NCI-H82 (cell line): ENCODE measurements around the gene LRRC14B.

ENCODE experiments used
- DNase-seq: peaks from one replicate; lab custom pipeline; 2025; lab: John Stamatoyannopoulos, UW

LRRC14B gene

GRCh38 chr5:191036-191948, at the start of gene LRRC14B:
Gene LRRC14B (plus strand): TSS chr5:191495. CDS start chr5:191539, 44 bp downstream.
- no peak for DNase-seq

GRCh38 chr5:141761-142160, 49.5 kb upstream of the LRRC14B start:
- DNase-seq: no peak

GRCh38 chr5:142246-142810, 49.0 kb upstream of the LRRC14B start:
- no peak for DNase-seq

GRCh38 chr5:143041-143440, 48.3 kb upstream of the LRRC14B start:
- no peak for DNase-seq

GRCh38 chr5:144941-145340, 46.4 kb upstream of the LRRC14B start:
- no peak for DNase-seq

GRCh38 chr5:145585-146323, 45.5 kb upstream of the LRRC14B start:
- no peak for DNase-seq

GRCh38 chr5:147751-148150, 43.5 kb upstream of the LRRC14B start:
- DNase-seq: no peak

- no peak for DNase-seq
These were observed 41.4 kb upstream of the LRRC14B start for GRCh38 chr5:149745-150485.

- DNase-seq: no peak
These were observed 40.5 kb upstream of the LRRC14B start for GRCh38 chr5:150746-151145.

GRCh38 chr5:152077-152476, 39.2 kb upstream of the LRRC14B start:
- DNase-seq: no peak

- no peak for DNase-seq
These were observed 38.0 kb upstream of the LRRC14B start for GRCh38 chr5:153256-153655.

- no peak for DNase-seq
These were observed 37.1 kb upstream of the LRRC14B start for GRCh38 chr5:154236-154635.

- no peak for DNase-seq
These were observed 36.5 kb upstream of the LRRC14B start for GRCh38 chr5:154826-155225.

- DNase-seq: no peak
These were observed 35.5 kb upstream of the LRRC14B start for GRCh38 chr5:155651-156410.

- no peak for DNase-seq
These were observed 34.8 kb upstream of the LRRC14B start for GRCh38 chr5:156411-157072.

- DNase-seq: no peak
These were observed 34.1 kb upstream of the LRRC14B start for GRCh38 chr5:157126-157715.

GRCh38 chr5:157801-158200, 33.5 kb upstream of the LRRC14B start:
- DNase-seq: no peak

GRCh38 chr5:158807-159447, 32.4 kb upstream of the LRRC14B start:
- no peak for DNase-seq

GRCh38 chr5:159448-160172, 31.7 kb upstream of the LRRC14B start:
- no peak for DNase-seq
